ENCODE data around the gene PTPRS. TPM values are rescaled to one million over a fixed set of nuclear protein-coding genes. Genes with fewer than 3 reads are reported as not detected.

PTPRS gene
- total and polyA plus RNA-seq, 9 of the 15 experiments (the other 6 are each of a cell fraction or from before 2014, with no cell fraction given): 1.1 to 49.4 (median 14.1) TPM

DNA sequence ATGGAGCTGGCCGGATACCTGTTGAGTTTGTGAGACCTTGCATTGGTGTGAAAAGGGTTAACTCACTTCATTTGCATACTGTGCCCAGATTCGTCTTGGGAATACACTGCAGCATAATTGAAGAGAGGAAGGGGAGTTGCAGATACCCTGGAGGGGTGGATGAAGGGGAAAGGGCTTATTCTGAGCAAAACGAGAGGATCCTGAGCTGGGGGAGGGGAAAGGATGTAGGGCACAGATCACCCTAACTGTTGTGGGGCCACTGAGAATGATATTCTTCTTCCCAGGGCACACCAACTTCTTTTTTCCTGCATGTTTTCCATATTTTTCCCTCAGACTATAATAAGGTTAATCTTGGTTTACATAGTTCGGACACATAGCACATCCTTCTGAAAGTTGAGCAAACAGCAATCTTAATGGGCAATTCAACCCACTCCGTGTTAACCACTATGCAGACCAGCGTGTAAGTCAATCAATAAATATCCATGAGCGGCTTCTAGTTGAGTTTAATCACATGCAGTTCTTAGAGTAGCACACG, 11.7 kb upstream of the PTPRS start (continued):
- no peak for TF ChIP-seq NELFE (IDR thresholded peaks at IDR 0.05; ENCODE audit: insufficient read depth, insufficient read length)
- peak; percentile 67 for TF ChIP-seq ZNF143 (CRISPR knock-in tag; IDR thresholded peaks at IDR 0.05)
- TF ChIP-seq CHD2 (IDR thresholded peaks at IDR 0.05; ENCODE audit: low read depth, low read length): no peak
- TF ChIP-seq, protein P1, sequence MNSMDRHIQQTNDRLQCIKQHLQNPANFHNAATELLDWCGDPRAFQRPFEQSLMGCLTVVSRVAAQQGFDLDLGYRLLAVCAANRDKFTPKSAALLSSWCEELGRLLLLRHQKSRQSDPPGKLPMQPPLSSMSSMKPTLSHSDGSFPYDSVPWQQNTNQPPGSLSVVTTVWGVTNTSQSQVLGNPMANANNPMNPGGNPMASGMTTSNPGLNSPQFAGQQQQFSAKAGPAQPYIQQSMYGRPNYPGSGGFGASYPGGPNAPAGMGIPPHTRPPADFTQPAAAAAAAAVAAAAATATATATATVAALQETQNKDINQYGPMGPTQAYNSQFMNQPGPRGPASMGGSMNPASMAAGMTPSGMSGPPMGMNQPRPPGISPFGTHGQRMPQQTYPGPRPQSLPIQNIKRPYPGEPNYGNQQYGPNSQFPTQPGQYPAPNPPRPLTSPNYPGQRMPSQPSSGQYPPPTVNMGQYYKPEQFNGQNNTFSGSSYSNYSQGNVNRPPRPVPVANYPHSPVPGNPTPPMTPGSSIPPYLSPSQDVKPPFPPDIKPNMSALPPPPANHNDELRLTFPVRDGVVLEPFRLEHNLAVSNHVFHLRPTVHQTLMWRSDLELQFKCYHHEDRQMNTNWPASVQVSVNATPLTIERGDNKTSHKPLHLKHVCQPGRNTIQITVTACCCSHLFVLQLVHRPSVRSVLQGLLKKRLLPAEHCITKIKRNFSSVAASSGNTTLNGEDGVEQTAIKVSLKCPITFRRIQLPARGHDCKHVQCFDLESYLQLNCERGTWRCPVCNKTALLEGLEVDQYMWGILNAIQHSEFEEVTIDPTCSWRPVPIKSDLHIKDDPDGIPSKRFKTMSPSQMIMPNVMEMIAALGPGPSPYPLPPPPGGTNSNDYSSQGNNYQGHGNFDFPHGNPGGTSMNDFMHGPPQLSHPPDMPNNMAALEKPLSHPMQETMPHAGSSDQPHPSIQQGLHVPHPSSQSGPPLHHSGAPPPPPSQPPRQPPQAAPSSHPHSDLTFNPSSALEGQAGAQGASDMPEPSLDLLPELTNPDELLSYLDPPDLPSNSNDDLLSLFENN (IDR thresholded peaks at IDR 0.05; ENCODE audit: low read depth in 2 of 2, low read length in 2 of 2): peak in 1 of 2 experiments; percentile 51; a peak in 1 of 4 replicates
- peak; percentile 61; the same call in 1 of the 2 replicates for TF ChIP-seq MEF2A (IDR thresholded peaks at IDR 0.05; ENCODE audit: control insufficient read depth, low read depth, low read length)
- TF ChIP-seq, protein P2, sequence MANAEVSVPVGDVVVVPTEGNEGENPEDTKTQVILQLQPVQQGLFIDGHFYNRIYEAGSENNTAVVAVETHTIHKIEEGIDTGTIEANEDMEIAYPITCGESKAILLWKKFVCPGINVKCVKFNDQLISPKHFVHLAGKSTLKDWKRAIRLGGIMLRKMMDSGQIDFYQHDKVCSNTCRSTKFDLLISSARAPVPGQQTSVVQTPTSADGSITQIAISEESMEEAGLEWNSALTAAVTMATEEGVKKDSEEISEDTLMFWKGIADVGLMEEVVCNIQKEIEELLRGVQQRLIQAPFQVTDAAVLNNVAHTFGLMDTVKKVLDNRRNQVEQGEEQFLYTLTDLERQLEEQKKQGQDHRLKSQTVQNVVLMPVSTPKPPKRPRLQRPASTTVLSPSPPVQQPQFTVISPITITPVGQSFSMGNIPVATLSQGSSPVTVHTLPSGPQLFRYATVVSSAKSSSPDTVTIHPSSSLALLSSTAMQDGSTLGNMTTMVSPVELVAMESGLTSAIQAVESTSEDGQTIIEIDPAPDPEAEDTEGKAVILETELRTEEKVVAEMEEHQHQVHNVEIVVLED (CRISPR knock-in tag; IDR thresholded peaks at IDR 0.05): no peak
- no peak for TF ChIP-seq MCM2 (IDR thresholded peaks at IDR 0.05; ENCODE audit: low read depth)
- TF ChIP-seq POLR2H (tag; IDR thresholded peaks at IDR 0.05; ENCODE audit: low read depth): no peak
- TF ChIP-seq HOXB6 (CRISPR knock-in tag; IDR thresholded peaks at IDR 0.05; ENCODE audit: borderline replicate concordance): no peak
- TF ChIP-seq RBM15 (IDR thresholded peaks at IDR 0.05; ENCODE audit: insufficient read depth, low read length): no peak
- no peak for TF ChIP-seq ZNF699 (CRISPR knock-in tag; IDR thresholded peaks at IDR 0.05; ENCODE audit: insufficient replicate concordance)
- TF ChIP-seq POLR2G (IDR thresholded peaks at IDR 0.05; ENCODE audit: low read depth, low read length): peak; percentile 53
- TF ChIP-seq CEBPG (CRISPR knock-in tag; IDR thresholded peaks at IDR 0.05): no peak
- TF ChIP-seq CEBPG (tag; conservative IDR thresholded peaks at IDR 0.05 in 1 of 2, IDR thresholded peaks at IDR 0.05 in 1 of 2): no peak
- 0 out of 2 replicates have a peak, but pooled peaks have one; percentile 35 for TF ChIP-seq HNRNPL (IDR thresholded peaks at IDR 0.05; ENCODE audit: low read depth, low read length)
- no peak for TF ChIP-seq ZNF717 (CRISPR knock-in tag; IDR thresholded peaks at IDR 0.05)
- TF ChIP-seq, protein P3, sequence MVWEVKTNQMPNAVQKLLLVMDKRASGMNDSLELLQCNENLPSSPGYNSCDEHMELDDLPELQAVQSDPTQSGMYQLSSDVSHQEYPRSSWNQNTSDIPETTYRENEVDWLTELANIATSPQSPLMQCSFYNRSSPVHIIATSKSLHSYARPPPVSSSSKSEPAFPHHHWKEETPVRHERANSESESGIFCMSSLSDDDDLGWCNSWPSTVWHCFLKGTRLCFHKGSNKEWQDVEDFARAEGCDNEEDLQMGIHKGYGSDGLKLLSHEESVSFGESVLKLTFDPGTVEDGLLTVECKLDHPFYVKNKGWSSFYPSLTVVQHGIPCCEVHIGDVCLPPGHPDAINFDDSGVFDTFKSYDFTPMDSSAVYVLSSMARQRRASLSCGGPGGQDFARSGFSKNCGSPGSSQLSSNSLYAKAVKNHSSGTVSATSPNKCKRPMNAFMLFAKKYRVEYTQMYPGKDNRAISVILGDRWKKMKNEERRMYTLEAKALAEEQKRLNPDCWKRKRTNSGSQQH (CRISPR knock-in tag; IDR thresholded peaks at IDR 0.05): 0 out of 2 replicates have a peak, but pooled peaks have one; percentile 45
- TF ChIP-seq, protein P4, sequence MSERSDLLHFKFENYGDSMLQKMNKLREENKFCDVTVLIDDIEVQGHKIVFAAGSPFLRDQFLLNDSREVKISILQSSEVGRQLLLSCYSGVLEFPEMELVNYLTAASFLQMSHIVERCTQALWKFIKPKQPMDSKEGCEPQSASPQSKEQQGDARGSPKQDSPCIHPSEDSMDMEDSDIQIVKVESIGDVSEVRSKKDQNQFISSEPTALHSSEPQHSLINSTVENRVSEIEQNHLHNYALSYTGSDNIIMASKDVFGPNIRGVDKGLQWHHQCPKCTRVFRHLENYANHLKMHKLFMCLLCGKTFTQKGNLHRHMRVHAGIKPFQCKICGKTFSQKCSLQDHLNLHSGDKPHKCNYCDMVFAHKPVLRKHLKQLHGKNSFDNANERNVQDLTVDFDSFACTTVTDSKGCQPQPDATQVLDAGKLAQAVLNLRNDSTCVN (CRISPR knock-in tag; IDR thresholded peaks at IDR 0.05): no peak
- TF ChIP-seq TEAD1 (CRISPR knock-in tag; IDR thresholded peaks at IDR 0.05): no peak
- TF ChIP-seq GTF2F1 (IDR thresholded peaks at IDR 0.05; ENCODE audit: low read depth, low read length): peak; percentile 97
- no peak for TF ChIP-seq ZBTB8A (IDR thresholded peaks at IDR 0.05; ENCODE audit: partially characterized antibody)

All from K562 (cell line).